ENCODE results near the gene ZCCHC12. TPM values are rescaled to one million over a fixed set of nuclear protein-coding genes. Genes with fewer than 3 reads are reported as not detected.
"Not testable (repeated sequence)": the region's sequence is repeated elsewhere in the genome, so short reads cannot be mapped to it uniquely, and the experiment has no call there.

Gene ZCCHC12
- total RNA-seq, result not detected
- long read RNA-seq, result 0 reads

DNA sequence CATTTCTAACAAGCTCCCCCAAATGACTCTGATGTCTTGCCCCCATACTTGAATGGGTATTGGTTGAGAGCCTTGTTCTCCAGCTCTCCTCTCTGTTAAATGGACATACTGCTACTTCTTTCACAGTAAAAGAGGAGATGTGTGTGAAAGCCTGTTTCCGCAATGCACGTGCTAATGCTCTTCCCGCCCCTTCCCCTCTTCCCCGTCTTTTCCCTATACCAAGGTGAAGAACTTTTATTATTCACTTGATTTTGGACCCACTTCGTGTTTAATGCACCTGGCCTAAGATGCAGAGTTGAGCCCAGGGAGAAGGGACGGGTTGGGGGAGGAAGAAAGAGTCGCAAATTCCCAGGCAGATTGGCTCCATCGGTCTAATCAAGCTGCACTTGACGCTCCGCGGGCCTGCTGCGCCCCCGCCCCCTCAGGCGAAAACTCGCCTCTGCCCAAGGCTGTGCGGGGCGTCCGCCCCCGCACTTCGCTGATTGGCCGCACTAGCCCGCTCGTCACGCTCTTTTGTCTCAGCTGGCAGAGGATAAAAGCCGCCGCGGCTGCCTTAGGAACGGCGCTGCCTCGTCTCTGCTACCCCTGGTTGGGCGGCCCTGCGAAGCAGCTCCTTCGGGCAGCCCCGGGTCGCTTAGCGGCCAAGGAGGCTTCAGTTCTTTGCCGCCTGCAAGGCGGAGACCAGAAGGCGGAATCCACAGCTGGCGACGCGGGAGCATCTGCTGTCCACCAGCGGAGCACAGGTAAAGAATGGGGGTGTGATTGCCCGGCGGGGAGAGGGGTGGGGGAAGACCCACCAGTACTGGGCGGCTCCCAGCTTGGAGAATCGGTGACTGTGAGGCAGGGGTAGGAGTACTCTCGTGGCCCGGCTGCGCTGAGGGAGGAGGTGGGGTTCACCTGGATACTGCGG is at the start of gene ZCCHC12:
Gene ZCCHC12 (plus strand): TSS at position 562 of the 910 bp plus-strand sequence. CDS start 1,421 bp downstream, outside the sequence.
- DNase-seq (ENCODE audit: low spot score), result no peak

DNA sequence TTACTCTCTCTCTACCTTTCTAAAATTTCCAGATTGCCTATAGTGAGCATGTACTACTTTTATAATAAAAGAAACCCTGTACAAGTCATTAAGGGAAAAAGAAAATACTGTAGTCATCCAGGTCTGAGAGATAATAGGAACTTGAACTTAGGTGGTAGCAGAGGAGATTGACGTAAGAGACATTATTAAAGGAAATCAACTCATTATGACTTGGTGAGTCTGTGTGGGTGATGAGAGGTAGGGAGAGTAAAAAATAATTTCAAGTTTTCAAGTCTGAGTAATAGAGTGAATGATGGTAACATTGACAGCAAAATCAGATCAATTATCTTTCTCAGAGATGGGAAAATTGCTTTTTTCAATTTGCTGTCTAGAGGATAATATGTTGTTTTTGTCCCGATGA is 44.0 kb upstream of the ZCCHC12 start:
- no peak for DNase-seq (ENCODE audit: low spot score)

DNA sequence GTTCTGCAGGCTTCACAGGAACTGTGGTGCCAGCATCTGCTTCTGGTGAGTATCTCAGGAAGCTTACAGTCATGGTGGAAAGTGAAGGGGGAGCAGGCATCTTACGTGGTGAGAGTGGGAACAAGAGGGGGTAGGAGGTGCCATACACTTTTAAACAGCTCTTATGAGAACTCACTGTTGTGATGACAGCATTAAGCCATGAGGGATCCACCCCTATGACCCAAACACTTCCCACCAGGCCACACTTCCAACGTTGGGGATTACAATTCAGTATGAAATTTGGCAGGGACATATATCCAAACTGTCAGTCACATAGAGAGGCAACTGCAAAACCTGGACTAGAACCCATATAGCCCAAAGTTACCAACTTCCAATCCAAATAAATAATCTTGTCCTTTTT is 43.1 kb upstream of the ZCCHC12 start:
- no peak for DNase-seq (ENCODE audit: low spot score)

DNA sequence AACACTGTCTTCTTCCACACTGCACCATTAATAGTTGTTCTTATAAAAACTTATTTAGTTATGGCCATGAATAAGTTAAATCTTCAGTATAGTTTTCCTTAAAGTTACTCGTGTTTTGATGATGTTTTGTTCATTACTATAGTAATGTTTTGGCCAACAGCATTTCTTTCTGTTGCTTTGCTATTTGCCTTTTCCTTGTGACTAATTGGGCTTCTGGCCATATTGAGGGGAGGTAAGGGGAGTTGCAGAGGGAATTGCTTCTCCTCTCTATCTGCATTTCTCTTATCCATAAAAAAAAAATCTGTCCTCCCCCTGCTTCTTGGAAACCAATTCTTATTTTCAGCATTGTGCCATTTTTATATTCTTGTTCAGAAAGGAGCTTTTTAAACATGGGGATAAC is 42.7 kb upstream of the ZCCHC12 start:
- DNase-seq (ENCODE audit: low spot score), result no peak

DNA sequence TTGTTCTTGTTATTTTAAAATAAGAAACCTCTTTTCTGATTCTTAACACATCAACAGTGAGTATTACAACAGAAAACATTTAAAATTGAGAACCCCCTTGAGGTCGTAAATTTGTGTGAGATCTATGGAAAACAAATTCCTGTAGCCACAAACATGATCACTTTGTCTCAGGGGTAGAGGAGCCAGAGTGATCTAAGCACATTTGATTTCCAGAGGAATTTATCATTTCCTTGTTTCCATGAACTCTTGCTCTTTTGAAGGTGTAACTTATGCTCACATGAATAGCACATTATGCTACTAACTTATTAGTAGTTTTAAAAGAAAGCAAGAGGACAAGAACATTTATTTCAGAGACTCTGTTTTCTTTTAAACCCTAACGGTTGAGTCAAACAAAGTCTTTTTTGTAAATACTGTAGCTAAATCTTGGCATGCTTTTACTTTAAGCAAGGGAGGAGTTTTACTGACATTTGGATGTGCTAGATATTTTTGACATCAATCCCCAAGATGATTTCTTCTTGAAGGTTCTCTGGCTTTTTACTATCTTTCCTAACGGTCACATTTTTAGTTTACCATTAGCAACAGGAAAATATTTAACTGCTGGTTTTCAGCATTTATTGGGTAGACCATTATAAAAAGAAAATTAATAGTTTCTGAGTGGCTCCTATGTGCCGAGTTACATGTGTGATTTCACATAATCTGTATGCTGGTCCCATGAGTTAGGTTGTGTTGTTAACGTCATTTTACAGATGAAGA is 27.9 kb upstream of the ZCCHC12 start:
- no peak for DNase-seq (ENCODE audit: low spot score)

DNA sequence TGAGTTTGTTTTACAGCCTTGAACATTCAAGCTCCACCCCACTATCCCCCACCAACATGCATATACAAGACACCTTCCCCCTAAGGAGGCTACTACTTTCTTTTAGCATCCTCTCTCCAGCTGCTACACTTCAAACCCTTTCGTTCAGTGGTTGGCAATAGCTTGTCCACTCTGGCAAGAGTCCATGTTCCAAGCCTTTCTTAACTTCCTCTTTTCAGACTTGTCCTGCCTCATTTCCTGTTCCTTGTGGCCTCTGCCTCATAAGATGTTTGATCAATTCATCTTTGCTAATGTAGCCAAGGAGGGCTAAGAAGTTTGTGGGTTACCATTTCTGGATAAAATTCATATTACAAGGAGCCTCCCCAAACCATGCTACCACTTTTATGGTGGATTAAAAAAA is 20.8 kb upstream of the ZCCHC12 start:
- DNase-seq (ENCODE audit: low spot score), result no peak

DNA sequence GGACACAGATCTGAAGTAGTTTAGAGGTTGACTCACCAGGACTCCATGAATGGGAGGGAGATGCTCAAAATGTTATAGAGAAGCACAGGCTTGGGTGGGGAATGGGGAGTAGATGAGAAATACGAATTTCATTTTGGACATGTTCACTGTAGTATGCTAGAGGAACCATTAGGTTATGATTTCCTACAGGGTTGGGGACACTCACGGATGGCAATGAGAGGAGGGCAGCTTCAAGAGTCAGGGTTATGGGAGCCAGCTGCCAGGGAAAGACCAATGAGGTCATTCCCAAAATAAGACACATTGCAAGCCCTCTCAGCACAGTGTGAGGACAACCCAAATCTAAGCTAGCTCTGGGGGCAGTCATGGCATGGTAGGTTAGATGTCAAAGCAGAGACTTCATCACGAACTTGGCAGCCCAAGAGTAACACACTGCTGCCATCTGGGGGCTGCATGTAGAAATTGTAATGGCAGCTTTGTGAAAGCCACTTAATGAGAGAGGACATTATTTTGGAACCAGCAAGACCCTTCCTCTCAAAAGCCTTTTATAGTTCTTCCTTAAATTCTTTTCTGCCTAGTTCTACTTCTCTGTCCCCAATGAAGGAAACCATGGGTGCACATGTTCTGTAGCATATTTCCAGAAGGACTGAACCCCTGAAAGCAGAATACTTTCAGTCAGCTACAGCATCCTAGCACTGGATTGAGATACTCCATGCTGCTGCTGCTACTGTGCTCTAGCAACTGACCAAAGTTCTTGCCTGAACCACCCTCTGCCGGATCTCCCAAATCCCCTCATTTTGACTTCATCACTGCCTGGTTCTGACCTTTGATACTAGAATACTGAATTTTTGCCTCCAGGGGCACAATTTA is 16.2 kb upstream of the ZCCHC12 start:
- DNase-seq (ENCODE audit: low spot score), result no peak

DNA sequence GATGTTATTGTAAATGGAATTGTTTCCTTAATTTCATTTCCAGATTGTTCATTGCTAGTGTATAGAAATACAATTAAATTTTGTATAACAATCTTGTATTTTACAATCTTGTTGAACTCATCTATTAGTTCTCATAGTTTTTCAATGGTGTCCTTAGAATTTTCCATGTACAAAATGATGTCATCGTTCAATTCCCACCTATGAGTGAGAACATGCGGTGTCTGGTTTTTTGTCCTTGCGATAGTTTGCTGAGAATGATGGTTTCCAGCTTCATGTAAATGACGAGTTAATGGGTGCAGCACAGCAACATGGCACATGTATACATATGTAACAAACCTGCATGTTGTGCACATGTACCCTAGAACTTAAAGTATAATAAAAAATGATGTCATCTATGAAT is 6.4 kb upstream of the ZCCHC12 start:
- DNase-seq (ENCODE audit: low spot score), result not testable (repeated sequence)

DNA sequence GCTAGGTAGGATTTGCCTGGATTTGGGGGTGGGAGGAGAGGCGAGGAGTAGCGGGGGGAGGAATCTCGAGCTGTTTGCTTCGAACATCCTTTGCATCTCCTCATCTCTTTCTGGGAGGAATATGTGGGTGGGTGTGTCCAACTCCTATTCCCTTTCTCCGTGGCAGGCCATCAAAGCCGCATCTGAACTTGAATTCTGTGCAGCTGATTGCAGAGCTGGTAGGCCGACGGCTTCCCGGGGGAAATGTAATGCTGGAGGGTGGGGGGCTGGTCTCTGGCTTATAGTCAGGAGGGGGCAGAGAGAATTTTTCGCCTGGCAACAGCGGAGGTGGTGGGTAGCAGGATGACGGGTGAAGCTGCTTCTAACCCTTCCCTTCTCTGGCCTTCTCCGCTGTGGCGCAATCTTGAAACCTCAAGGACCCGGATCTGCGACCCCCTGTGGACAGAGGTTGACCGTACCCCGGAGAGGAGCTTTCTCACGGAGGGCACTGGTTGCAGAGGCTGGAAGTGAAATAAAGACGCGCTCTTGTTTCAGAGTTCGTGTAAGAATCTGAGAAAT is 628 bp downstream of the ZCCHC12 start:
- no peak for DNase-seq (ENCODE audit: low spot score)

DNA sequence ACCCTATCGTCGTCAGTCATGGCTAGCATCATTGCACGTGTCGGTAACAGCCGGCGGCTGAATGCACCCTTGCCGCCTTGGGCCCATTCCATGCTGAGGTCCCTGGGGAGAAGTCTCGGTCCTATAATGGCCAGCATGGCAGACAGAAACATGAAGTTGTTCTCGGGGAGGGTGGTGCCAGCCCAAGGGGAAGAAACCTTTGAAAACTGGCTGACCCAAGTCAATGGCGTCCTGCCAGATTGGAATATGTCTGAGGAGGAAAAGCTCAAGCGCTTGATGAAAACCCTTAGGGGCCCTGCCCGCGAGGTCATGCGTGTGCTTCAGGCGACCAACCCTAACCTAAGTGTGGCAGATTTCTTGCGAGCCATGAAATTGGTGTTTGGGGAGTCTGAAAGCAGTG is 1.6 kb downstream of the ZCCHC12 start:
- DNase-seq (ENCODE audit: low spot score), result no peak

DNA sequence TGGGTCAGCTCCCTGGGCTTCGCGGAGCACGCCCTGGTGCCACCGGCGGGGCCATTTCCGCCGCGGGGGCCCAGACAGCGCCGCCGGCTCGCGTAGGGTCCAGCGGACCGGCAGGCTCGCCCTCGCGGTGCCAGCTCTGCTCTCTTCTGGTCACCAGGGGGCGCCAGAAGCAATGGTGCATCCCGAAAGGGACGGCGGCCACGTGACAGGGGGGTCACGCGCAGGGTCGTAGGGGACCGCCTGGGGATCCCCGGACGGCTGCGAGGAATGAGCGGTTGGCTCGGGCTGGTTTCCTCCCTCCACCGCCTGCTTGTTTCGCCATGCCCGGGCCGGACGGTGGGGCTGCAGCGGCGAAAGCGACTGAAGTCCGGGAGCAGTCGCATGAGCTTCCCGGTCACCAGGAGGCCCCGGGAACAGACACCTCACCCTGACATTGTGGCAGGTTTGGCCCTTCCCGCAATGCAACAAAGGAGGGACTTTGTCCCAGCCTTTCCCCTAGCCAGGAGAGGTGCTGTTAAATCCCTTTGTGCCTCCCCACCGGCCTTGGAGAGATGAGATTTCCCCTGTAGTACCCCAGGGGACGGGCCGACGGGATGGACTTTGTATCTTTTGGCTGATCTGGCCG is 15.8 kb downstream of the ZCCHC12 start:
- peak; percentile 91 for DNase-seq (ENCODE audit: low spot score)

DNA sequence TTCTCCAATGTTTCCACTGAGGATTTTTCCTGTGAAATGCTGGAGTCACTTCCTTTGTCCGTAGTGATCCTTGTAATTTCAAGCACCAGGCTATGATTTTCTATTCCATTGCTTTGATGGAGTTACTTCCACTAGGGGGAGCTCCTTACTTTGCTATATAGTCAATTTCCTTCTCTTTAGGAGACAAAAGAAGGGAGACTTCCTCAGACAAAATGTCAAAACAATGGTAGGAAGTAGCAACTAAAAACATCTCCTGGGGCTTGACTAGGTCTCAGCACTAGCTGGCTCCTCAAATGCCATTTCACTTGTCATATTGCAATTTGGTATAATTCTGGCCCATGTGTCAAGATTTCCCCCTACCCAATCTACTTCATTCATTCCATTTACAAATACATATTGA is 24.1 kb downstream of the ZCCHC12 start:
- DNase-seq (ENCODE audit: low spot score), result no peak

DNA sequence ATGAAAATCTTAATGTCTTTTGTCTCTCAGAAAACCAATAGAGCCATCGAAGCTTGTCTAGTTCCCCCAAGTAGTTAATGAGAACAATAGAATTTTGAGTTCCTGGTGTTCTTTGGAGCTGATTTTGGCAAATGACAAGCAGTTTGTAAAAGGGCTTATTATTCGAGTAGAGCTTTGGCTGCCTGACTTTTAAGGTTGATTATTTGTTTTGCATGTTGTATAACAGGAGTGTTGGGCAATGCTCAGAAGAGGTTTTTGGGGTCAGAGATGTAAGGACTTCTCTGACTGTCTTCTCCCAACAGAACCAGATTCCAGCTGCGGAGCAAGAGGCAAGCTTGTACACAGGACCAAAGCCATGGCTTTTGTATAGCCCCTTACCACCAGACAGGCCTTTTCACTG is 30.0 kb downstream of the ZCCHC12 start:
- DNase-seq (ENCODE audit: low spot score), result no peak

DNA sequence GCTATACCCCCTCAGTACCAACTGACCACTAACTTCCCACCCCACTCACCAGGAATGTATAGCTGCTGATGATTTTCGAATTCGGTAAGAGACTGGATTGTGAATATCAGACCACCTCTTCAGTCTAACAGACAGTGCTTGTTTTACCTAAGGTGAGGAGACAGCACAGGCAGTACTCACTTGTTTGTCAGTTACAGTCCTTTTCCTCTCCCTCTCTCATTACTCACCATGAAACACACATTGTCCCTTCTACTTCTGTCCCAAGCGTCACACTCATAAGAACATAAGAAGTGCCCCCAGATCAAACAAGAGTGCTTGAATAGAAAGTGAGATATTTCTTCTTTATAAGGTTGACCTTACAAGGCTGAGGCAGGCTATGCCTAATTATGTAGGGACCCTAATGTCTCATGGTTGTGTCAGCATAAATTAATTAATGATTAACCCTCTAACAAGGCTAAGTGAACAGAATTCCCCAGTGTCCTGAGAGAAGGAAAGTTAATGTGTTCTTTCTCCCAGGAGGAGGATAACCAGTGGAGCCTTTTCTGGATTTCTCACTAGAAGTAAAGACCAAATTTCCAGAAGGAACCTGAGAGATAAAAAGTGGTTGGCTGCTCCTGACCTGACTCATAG is 32.2 kb downstream of the ZCCHC12 start:
- DNase-seq (ENCODE audit: low spot score), result no peak

DNA sequence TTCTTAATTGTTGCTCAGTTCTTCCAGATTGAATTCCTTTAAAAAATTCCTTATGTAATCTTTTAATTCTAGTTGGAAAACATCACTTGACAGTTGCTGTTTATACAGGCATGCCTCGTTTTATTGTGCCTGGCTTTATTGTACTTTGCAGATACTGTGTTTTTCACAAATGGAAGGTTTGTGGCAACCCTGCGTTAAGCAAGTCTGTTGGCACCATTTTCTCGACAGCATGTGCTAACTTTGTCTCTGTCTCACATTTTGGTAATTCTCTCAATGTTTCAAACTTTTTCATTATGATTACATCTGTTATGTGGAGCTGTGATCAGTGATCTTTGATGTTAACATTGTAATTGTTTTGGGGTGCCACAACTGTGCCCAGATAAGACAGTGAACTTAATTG is 33.4 kb downstream of the ZCCHC12 start:
- DNase-seq (ENCODE audit: low spot score), result no peak

DNA sequence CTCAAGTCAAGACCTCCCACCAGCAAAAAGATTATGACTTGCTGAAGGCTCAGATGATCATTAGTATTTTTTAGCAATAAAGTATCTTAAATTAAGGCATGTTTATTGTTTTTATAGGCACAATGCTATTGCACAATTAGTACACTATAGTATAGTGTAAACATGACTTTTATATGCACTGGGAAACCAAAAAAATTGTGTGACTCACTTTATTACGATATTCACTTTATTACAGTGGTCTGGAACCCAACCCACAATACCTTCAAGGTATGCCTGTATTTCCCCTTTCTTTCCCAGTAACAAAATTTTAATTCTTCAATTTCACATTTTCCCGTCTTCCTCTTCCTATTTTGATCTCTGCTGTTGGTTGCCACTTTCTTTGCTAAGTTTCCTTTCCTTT is 37.7 kb downstream of the ZCCHC12 start:
- no peak for DNase-seq (ENCODE audit: low spot score)

DNA sequence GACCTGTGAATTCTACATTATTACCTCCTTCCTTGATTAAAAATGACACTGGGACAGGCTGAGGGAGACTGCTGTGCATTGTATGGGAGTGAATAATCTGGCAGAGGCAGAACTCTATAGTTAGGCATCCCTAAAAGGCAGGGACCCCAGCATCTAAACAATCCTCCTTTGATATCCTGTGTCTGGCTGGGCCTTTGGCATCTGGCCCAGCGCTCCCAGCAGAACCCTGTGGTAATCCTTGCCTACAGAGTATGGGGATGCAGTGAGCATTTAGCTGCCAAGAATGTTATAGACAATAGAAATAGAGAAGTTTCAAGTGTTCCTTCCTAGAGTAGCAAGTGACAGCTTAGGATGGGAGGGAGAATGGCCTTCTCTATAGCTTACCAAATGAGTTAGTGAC is 38.5 kb downstream of the ZCCHC12 start:
- no peak for DNase-seq (ENCODE audit: low spot score)

DNA sequence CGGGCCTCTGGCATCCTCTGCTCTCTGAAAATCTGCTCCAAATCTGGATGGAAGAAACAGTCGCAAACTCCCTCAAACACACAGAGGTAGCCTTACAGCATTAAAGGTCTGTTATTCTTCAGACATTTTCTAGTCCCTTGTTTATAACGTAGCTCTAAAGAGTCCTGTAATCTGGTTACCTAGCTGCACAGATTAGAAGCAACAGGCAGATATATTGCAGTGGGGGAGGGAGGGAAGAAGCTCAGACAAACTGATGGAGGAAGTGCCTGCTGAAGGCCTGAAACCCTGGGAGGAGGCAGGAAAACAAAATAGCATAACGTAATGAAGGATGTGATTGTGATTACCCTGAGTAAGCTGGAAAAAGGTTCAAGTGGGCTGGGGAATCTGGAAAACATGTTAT is 39.4 kb downstream of the ZCCHC12 start:
- DNase-seq (ENCODE audit: low spot score), result no peak

DNA sequence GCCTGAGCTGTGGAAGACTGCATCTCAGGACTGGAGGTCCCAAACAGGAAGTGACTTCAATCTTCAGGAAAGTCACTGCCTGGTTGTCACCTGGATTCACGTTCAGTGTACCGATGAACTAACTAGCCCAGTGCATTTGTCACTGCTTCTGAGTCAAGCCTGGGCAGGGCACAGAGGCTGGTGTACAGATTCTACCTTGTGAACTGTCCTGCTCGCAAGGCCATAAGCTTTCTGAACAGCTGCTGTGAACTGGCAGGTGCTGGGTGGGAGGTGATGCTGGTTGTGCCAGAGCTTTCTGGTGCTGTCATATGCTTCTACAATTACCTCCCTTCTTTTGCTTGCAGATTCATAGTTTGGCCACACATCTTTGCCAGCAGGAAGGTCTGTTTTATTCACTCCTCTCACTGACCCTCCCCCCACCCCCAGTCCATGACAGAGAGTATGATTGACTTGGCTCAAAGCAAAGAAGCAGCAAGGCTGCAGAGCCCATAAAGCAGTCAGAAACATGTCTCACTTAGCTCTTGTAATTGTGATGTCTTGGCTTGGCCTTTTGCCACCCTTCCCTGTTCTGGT is 40.5 kb downstream of the ZCCHC12 start:
- DNase-seq (ENCODE audit: low spot score), result no peak

DNA sequence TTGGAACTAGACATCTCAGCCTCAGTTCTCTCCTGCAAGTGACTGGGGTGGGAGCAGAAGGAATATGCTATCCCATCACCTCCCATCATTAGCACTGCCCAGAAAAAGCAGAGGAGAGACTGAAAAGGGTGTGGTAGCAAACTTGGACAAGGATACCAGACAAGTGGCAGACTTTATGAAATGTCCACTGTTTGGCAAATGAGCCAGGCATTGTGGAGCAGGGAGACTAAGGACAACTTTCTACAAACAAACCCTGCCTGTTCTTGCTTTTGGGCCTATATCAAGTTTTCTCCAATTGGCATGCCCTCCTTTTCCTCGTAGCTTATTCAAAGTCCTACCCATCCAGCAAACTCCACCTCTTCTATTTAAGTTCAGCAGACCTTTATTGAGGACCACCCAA is 41.6 kb downstream of the ZCCHC12 start:
- DNase-seq (ENCODE audit: low spot score), result no peak

All from mesenteric fat pad (tissue), 1 donor.